A673 (cell line): ENCODE measurements around the gene FAM228A. TPM values are rescaled to one million over a fixed set of nuclear protein-coding genes. Genes with fewer than 3 reads are reported as not detected.

ENCODE experiments used
- BruUV-seq: library from RNA; stranded (reverse); fragments of 400-500 nt; replicated peaks from 2 replicates; lab custom pipeline; 2021; lab: Mats Ljungman, UMichigan
- CTCF ChIA-PET: fragments of 300-600 bp; sonication (Branson Sonifier 250); formaldehyde crosslinking; loops from one replicate; lab custom pipeline; 2022; ENCODE audit warnings: antibody characterized with exemption; lab: Charles Lee
- POLR2A ChIA-PET: fragments of 300-600 bp; sonication (Branson Sonifier 250); formaldehyde crosslinking; loops from one replicate; lab custom pipeline; 2022; ENCODE audit warnings: antibody characterized with exemption; ENCODE audit not compliant: low non-redundant PET; lab: Charles Lee
- DNase-seq: peaks from one replicate; pipeline ENCODE4 v3.0.0-alpha.2; 2015; ENCODE audit warnings: low spot score
- H3K27ac ChIP-seq: fragments of 200-600 bp; sonication (generic); 2 replicates; pipeline ENCODE4 v1.5.1; 2016; ENCODE audit warnings: mixed run types, low read depth, mild to moderate bottlenecking, mixed read lengths, antibody characterized with exemption, low read length; ENCODE audit not compliant: poor library complexity, severe bottlenecking
- H3K27me3 ChIP-seq: fragments of 200-600 bp; sonication (generic); replicated peaks from 2 replicates; pipeline ENCODE4 v1.6.1; 2017; ENCODE audit warnings: mixed run types, low read depth, mild to moderate bottlenecking, mixed read lengths, antibody characterized with exemption, low read length; ENCODE audit not compliant: insufficient read depth, poor library complexity
- H3K36me3 ChIP-seq: fragments of 200-600 bp; sonication (generic); 2 replicates; pipeline ENCODE4 v1.6.1; 2016; ENCODE audit warnings: mixed run types, mild to moderate bottlenecking, mixed read lengths, antibody characterized with exemption, low read length; ENCODE audit not compliant: insufficient read depth, poor library complexity, severe bottlenecking
- H3K4me1 ChIP-seq: fragments of 200-600 bp; sonication (generic); 2 replicates; pipeline ENCODE4 v1.6.1; 2017; ENCODE audit warnings: mixed run types, mild to moderate bottlenecking, mixed read lengths, antibody characterized with exemption, low read length; ENCODE audit not compliant: insufficient read depth, poor library complexity, severe bottlenecking
- H3K4me3 ChIP-seq: fragments of 200-600 bp; sonication (generic); 2 replicates; pipeline ENCODE4 v1.5.1; 2016; ENCODE audit warnings: low read depth, mixed run types, mild to moderate bottlenecking, mixed read lengths, low read length; ENCODE audit not compliant: poor library complexity, severe bottlenecking
- H3K9me3 ChIP-seq: fragments of 200-600 bp; sonication (generic); 2 replicates; pipeline ENCODE4 v1.6.1; 2016; ENCODE audit warnings: mixed run types, low read depth, mild to moderate bottlenecking, mixed read lengths, antibody characterized with exemption, low read length; ENCODE audit not compliant: poor library complexity, severe bottlenecking
- CTCF ChIP-seq: fragments of 300-800, 200-600 bp; sonication (generic); conservative IDR thresholded peaks from 2 replicates; pipeline ENCODE4 v1.5.1; 2017; ENCODE audit warnings: low read depth, mild to moderate bottlenecking, antibody characterized with exemption, low read length, moderate library complexity, mixed read lengths
- EZH2 ChIP-seq: fragments of 200-600 bp; sonication (generic); IDR thresholded peaks from 2 replicates; pipeline ENCODE4 v1.6.1; 2017; ENCODE audit warnings: borderline replicate concordance, low read depth, mild to moderate bottlenecking, mixed read lengths, antibody characterized with exemption, low read length; ENCODE audit not compliant: poor library complexity, severe bottlenecking
- intact Hi-C: fragments of 100-400 bp; cut with micrococcal nuclease; formaldehyde crosslinking; loops from one replicate; pipeline ENCODE4 v1.10.0; 2022; ENCODE audit not compliant: unreplicated experiment
- total RNA-seq: library from RNA; stranded (reverse); gene quantifications from 2 replicates; pipeline ENCODE4 v1.2.3, GENCODE V29; 2021

The FAM228A gene
- total RNA-seq, 1 experiment from 2014 or later, result not detected

- Histone ChIP-seq H3K4me3 (no peak overlapping the region), H3K9me3 (peaks cover 6% of the 10 kb centered on the region), H3K27ac (no peak overlapping the region), H3K36me3 (no peaks in the 10 kb centered on the region), H3K4me1 (no peaks in the 10 kb centered on the region), H3K27me3 (no peaks in the 10 kb centered on the region)
- TF ChIP-seq CTCF (no peak), EZH2 (no peak)
- no peak for DNase-seq
- BruUV-seq, result no TSS peak
- CTCF ChIA-PET, result no interaction called here
- POLR2A ChIA-PET, result no interaction called here
- intact Hi-C loops, result no loop called here
Observed at GRCh38 chr2:24147364-24147763, 27.5 kb upstream of the FAM228A start.

GRCh38 chr2:24152413-24153197 lies 22.2 kb upstream of the FAM228A start:
- Histone ChIP-seq H3K4me3 (no peak overlapping the region), H3K27ac (no peak overlapping the region), H3K27me3 (no peaks in the 10 kb centered on the region), H3K9me3 (peaks cover 1% of the 10 kb centered on the region), H3K4me1 (no peaks in the 10 kb centered on the region), H3K36me3 (no peaks in the 10 kb centered on the region)
- ChIA-PET POLR2A (interaction anchor here (0.6 kb wide), 1 partner anchor 265 kb away, joined by 3 read pairs; no protein-coding TSS in a partner anchor), CTCF (no interaction called here)
- BruUV-seq, result no TSS peak
- no peak for DNase-seq
- intact Hi-C loops, result no loop called here
- TF ChIP-seq EZH2 (no peak), CTCF (no peak)

DNA sequence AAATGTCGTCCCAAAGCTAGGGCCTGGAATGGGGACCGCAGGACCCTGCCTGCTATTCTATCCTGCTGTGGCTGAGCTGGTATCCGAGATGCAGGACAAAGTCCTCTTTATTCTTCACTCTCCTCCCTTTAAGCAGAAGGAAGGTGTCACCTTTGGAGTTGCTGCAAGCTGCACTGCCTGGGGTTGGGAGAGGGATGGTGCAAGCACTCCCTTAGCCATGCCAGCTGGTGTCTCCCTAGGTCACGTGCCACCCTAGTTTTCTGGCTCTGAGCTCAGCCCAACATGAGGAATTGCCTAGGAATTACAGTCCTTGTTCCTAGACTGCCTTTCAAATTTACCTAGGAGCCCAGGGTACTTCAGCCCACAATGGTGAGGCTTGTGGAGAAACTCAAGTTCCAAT lies 21.4 kb upstream of the FAM228A start:
- Histone ChIP-seq H3K27ac (no peak overlapping the region), H3K4me1 (no peaks in the 10 kb centered on the region), H3K9me3 (no peaks in the 10 kb centered on the region), H3K4me3 (no peak overlapping the region), H3K36me3 (no peaks in the 10 kb centered on the region), H3K27me3 (no peaks in the 10 kb centered on the region)
- TF ChIP-seq CTCF (no peak), EZH2 (no peak)
- POLR2A ChIA-PET, result no interaction called here
- no TSS peak for BruUV-seq
- CTCF ChIA-PET, result no interaction called here
- intact Hi-C loops, result no loop called here
- DNase-seq, result no peak
